HAP-1 (cell line): ENCODE results near the gene RNF34.

Experiments used
- DNase-seq, 2 experiments: peaks; one replicate each; pipeline ENCODE4 v3.0.0-alpha.2; 2016 to 2020; ENCODE audit warnings: low spot score in 2 of 2
- H3K27me3 ChIP-seq: fragments of 250-450 bp; sonication (Bioruptor Pico); 2 replicates; pipeline ENCODE4 v1.5.1; 2020; ENCODE audit warnings: low read depth, mild to moderate bottlenecking, moderate library complexity
- H3K36me3 ChIP-seq: fragments of 250-450 bp; sonication (Bioruptor Pico); replicated peaks from 2 replicates; pipeline ENCODE4 v1.5.1; 2020; ENCODE audit warnings: mild to moderate bottlenecking
- H3K4me1 ChIP-seq: fragments of 250-450 bp; sonication (Bioruptor Pico); 2 replicates; pipeline ENCODE4 v1.5.1; 2020; ENCODE audit warnings: mild to moderate bottlenecking
- H3K4me3 ChIP-seq: fragments of 250-450 bp; sonication (Bioruptor Pico); 2 replicates; pipeline ENCODE4 v1.5.1; 2020; ENCODE audit warnings: mild to moderate bottlenecking, moderate library complexity
- H3K9me3 ChIP-seq: fragments of 250-450 bp; sonication (Bioruptor Pico); 2 replicates; pipeline ENCODE4 v1.5.1; 2020; ENCODE audit warnings: mild to moderate bottlenecking, moderate library complexity
- in situ Hi-C: fragments of 300-500 bp; cut with MboI; formaldehyde crosslinking; loops from 3 replicates; pipeline ENCODE4 v1.14.3; 2020; ENCODE audit warnings: low sequenced_read_pairs, inconsistent platforms, mixed read lengths

The RNF34 gene

GRCh38 chr12:121452985-121453360, 53.1 kb downstream of the RNF34 start:
- no peaks in the 10 kb centered on the region for H3K27me3 ChIP-seq
- DNase-seq, result no peak
- peaks cover 25% of the 10 kb centered on the region for H3K36me3 ChIP-seq
- no peaks in the 10 kb centered on the region for H3K4me1 ChIP-seq
- in situ Hi-C loops, result no loop called here
- no peaks in the 10 kb centered on the region for H3K9me3 ChIP-seq
- no peak overlapping the region for H3K4me3 ChIP-seq

- no peaks in the 10 kb centered on the region for H3K27me3 ChIP-seq
- H3K36me3 ChIP-seq, result peaks cover 25% of the 10 kb centered on the region
- no peak overlapping the region for H3K4me3 ChIP-seq
- no peak for DNase-seq
- H3K9me3 ChIP-seq, result no peaks in the 10 kb centered on the region
- no peaks in the 10 kb centered on the region for H3K4me1 ChIP-seq
- in situ Hi-C loops, result no loop called here
Measured at GRCh38 chr12:121453629-121454028, 53.7 kb downstream of the RNF34 start.

DNA sequence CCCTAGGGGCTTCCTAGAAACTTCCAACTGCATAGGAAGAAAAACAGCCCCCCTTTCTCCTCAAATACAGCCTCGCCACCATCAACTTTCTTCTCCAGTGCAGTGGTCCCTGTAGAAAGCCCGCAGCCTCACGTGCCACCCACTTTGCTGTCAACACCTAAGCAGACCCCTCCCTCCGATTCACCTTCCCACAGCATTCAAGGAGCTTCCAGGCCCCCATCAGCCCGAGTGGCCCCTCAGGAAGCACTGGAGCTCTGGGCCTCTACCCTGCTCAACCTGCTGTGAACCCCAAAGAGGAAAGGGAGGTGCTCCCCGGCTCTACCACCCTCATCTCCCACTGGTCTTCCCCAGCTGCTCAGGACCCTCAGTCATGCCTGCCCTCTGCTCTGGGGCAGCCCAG, 55.0 kb downstream of the RNF34 start:
- H3K4me1 ChIP-seq, result no peaks in the 10 kb centered on the region
- H3K4me3 ChIP-seq, result no peak overlapping the region
- H3K9me3 ChIP-seq, result no peaks in the 10 kb centered on the region
- no peak for DNase-seq
- H3K27me3 ChIP-seq, result no peaks in the 10 kb centered on the region
- in situ Hi-C loops, result no loop called here
- peaks cover 22% of the 10 kb centered on the region for H3K36me3 ChIP-seq

- Histone ChIP-seq H3K27me3 (no peaks in the 10 kb centered on the region), H3K4me3 (no peak overlapping the region), H3K4me1 (no peaks in the 10 kb centered on the region), H3K9me3 (no peaks in the 10 kb centered on the region), H3K36me3 (peaks cover 21% of the 10 kb centered on the region)
- in situ Hi-C loops, result no loop called here
- no peak for DNase-seq
Measured at GRCh38 chr12:121455766-121456420, 56.0 kb downstream of the RNF34 start.

GRCh38 chr12:121456551-121456950, 56.6 kb downstream of the RNF34 start:
- H3K36me3 ChIP-seq, result peaks cover 15% of the 10 kb centered on the region
- H3K4me1 ChIP-seq, result no peaks in the 10 kb centered on the region
- in situ Hi-C loops, result no loop called here
- no peak for DNase-seq
- no peak overlapping the region for H3K4me3 ChIP-seq
- H3K27me3 ChIP-seq, result no peaks in the 10 kb centered on the region
- H3K9me3 ChIP-seq, result no peaks in the 10 kb centered on the region

GRCh38 chr12:121461048-121461447, 61.1 kb downstream of the RNF34 start:
- no peak overlapping the region for H3K4me3 ChIP-seq
- peaks cover 9% of the 10 kb centered on the region; the same call in 1 of the 2 replicates for H3K36me3 ChIP-seq
- H3K27me3 ChIP-seq, result no peaks in the 10 kb centered on the region
- no peak for DNase-seq
- in situ Hi-C loops, result no loop called here
- H3K9me3 ChIP-seq, result no peaks in the 10 kb centered on the region
- H3K4me1 ChIP-seq, result peaks cover 6% of the 10 kb centered on the region

- no peaks in the 10 kb centered on the region for H3K27me3 ChIP-seq
- no peaks in the 10 kb centered on the region for H3K9me3 ChIP-seq
- peaks cover 14% of the 10 kb centered on the region for H3K4me1 ChIP-seq
- H3K4me3 ChIP-seq, result no peak overlapping the region
- H3K36me3 ChIP-seq, result peaks cover 13% of the 10 kb centered on the region; the same call in 1 of the 2 replicates
- DNase-seq, result no peak
- in situ Hi-C loops, result no loop called here
Measured at GRCh38 chr12:121464331-121464730, 64.4 kb downstream of the RNF34 start.

- Histone ChIP-seq H3K27me3 (no peaks in the 10 kb centered on the region), H3K4me1 (peaks cover 14% of the 10 kb centered on the region), H3K9me3 (no peaks in the 10 kb centered on the region), H3K4me3 (peak overlapping the region; percentile 47), H3K36me3 (peaks cover 13% of the 10 kb centered on the region; the same call in 1 of the 2 replicates)
- in situ Hi-C loops, result no loop called here
- peak in 1 of 2 experiments; percentile 45 for DNase-seq
Measured at GRCh38 chr12:121465921-121466793, 66.2 kb downstream of the RNF34 start.

GRCh38 chr12:121466794-121467637, 67.1 kb downstream of the RNF34 start:
- Histone ChIP-seq H3K9me3 (no peaks in the 10 kb centered on the region), H3K27me3 (no peaks in the 10 kb centered on the region), H3K4me1 (peaks cover 14% of the 10 kb centered on the region), H3K36me3 (peaks cover 13% of the 10 kb centered on the region; the same call in 1 of the 2 replicates), H3K4me3 (peak overlapping the region; percentile 53)
- in situ Hi-C loops, result no loop called here
- DNase-seq, result peak; percentile 88 to 92

DNA sequence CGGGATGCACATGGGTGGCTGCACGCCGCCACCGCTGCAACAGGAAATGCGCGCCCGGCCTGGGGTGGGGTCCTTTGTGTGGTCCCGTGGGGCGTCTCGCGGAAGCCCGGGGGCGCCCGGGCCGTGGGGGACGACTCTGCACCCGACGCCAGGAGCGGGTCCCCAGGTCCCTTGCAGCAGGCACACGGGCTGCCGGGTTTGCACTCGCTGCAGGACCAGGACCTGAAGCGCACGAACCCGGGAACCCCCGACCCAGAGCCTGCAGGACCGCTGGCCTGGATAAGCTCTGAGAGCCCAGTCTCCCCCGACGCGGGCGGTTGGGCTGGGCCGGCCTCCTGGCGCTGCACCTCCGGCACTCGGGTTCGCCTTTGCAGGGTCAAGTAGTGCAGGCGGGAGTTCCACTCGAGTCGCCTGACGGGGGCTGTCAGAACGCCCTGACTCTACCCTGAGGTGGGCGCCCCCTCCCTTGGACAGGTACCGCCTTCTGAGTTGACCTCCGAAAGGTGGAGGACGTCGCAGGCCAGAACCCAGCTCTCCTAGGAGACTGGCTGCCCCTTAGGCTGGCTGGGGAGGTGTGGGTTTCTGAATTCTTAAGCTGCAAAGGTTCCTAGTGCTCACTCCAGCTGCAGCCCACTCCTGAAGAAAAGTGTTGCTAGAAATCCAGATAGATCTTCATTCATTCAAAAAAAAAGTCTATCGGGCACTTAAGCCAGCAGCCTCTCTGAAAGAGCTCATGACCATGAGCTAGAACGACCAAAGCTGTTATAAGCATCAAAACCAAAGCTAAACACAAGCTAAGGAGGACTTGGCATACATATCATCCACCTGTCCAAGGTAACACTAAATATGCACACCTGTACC, 68.0 kb downstream of the RNF34 start:
- no peaks in the 10 kb centered on the region for H3K9me3 ChIP-seq
- H3K27me3 ChIP-seq, result no peaks in the 10 kb centered on the region
- peaks cover 14% of the 10 kb centered on the region for H3K4me1 ChIP-seq
- peak overlapping the region; percentile 53 for H3K4me3 ChIP-seq
- in situ Hi-C loops, result no loop called here
- peaks cover 13% of the 10 kb centered on the region; the same call in 1 of the 2 replicates for H3K36me3 ChIP-seq
- DNase-seq, result peak in 1 of 2 experiments; percentile 55

DNA sequence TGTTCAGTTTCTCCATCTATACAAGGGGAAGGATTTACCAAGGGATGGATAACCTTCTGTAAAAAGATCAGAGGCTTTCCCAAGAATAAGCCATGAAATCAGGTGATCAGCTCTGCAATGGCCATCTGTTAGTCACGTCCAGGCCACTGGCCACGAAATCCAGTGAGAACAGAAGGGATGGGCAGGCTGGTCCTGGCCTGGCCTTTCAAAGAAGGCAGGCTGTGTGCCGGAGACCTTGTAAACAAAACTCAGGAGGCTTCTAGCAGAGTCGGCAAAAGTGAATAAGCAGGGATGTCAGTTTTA, 68.5 kb downstream of the RNF34 start:
- Histone ChIP-seq H3K36me3 (peaks cover 13% of the 10 kb centered on the region; the same call in 1 of the 2 replicates), H3K27me3 (no peaks in the 10 kb centered on the region), H3K4me3 (no peak overlapping the region), H3K4me1 (peaks cover 14% of the 10 kb centered on the region), H3K9me3 (no peaks in the 10 kb centered on the region)
- no peak for DNase-seq
- in situ Hi-C loops, result no loop called here

DNA sequence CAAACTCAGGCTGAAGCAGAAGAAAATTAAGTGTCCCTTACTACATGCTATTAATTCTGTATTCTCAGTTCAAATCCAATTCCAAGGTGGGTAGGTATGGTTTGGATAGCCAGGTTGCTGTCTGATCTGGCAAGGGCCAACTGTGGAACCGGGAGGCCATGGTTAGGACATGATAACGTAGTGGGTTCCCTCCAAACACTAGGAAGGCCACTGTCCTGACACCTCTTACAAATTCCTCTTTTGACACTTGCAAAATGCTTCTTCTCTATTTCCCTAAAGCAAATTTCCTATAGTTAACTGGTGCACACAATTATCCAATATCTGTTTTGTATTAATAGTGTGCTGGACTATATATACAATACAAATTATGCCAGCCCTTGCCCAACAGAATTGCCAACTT, 70.8 kb downstream of the RNF34 start:
- DNase-seq, result no peak
- H3K36me3 ChIP-seq, result 0 out of 2 replicates have a peak, but pooled peaks cover 4% of the 10 kb centered on the region
- H3K4me1 ChIP-seq, result peaks cover 10% of the 10 kb centered on the region
- H3K27me3 ChIP-seq, result no peaks in the 10 kb centered on the region
- in situ Hi-C loops, result no loop called here
- no peaks in the 10 kb centered on the region for H3K9me3 ChIP-seq
- H3K4me3 ChIP-seq, result no peak overlapping the region
